Measurements from ENCODE around the gene NCKAP5L. TPM values are rescaled to one million over a fixed set of nuclear protein-coding genes. Genes with fewer than 3 reads are reported as not detected.

NCKAP5L gene
- total RNA-seq, 3 donors from 2014 or later (not counting 1 experiment from before 2014, with no cell fraction given): 16.7 to 19.3 (median 16.8) TPM

GRCh38 chr12:49798934-49799333 is 29.3 kb downstream of the NCKAP5L start:
- Histone ChIP-seq H3K27ac (ENCODE audit: low read length) (no peak overlapping the region), H3K4me1 (ENCODE audit: control insufficient read depth, insufficient read depth, low read length) (no peaks in the 10 kb centered on the region), H3K4me3 (ENCODE audit: low read length) (no peak overlapping the region), H3K9me3 (ENCODE audit: control insufficient read depth, insufficient read depth, low read length) (no peaks in the 10 kb centered on the region), H3K27me3 (ENCODE audit: control insufficient read depth, insufficient read depth, low read length) (no peaks in the 10 kb centered on the region), H3K36me3 (ENCODE audit: control insufficient read depth, insufficient read depth, low read length) (peaks cover 30% of the 10 kb centered on the region)
- Mint-ChIP-seq H3K4me1 (no peaks in the 10 kb centered on the region), H3K27ac (no peak overlapping the region), H3K27me3 (ENCODE audit: low read depth in 2 of 2) (no peaks in the 10 kb centered on the region), H3K4me3 (no peak overlapping the region), H3K9me3 (no peaks in the 10 kb centered on the region), H3K36me3 (no peaks in the 10 kb centered on the region)
- DNase-seq: no peak
- 64% methylated on average over 2 of the region's 2 CpGs for WGBS (ENCODE audit: insufficient coverage)
- TF ChIP-seq, protein P1, sequence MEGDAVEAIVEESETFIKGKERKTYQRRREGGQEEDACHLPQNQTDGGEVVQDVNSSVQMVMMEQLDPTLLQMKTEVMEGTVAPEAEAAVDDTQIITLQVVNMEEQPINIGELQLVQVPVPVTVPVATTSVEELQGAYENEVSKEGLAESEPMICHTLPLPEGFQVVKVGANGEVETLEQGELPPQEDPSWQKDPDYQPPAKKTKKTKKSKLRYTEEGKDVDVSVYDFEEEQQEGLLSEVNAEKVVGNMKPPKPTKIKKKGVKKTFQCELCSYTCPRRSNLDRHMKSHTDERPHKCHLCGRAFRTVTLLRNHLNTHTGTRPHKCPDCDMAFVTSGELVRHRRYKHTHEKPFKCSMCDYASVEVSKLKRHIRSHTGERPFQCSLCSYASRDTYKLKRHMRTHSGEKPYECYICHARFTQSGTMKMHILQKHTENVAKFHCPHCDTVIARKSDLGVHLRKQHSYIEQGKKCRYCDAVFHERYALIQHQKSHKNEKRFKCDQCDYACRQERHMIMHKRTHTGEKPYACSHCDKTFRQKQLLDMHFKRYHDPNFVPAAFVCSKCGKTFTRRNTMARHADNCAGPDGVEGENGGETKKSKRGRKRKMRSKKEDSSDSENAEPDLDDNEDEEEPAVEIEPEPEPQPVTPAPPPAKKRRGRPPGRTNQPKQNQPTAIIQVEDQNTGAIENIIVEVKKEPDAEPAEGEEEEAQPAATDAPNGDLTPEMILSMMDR (IDR thresholded peaks at IDR 0.05): no peak
- no peak for ATAC-seq
- intact Hi-C loops (cut with micrococcal nuclease): no loop called here

GRCh38 chr12:49798248-49798647 is 30.0 kb downstream of the NCKAP5L start:
- DNase-seq (no peak), ATAC-seq (no peak)
- Histone ChIP-seq H3K9me3 (ENCODE audit: control insufficient read depth, insufficient read depth, low read length) (no peaks in the 10 kb centered on the region), H3K4me3 (ENCODE audit: low read length) (no peak overlapping the region), H3K4me1 (ENCODE audit: control insufficient read depth, insufficient read depth, low read length) (no peaks in the 10 kb centered on the region), H3K36me3 (ENCODE audit: control insufficient read depth, insufficient read depth, low read length) (peaks cover 26% of the 10 kb centered on the region), H3K27ac (ENCODE audit: low read length) (no peak overlapping the region), H3K27me3 (ENCODE audit: control insufficient read depth, insufficient read depth, low read length) (no peaks in the 10 kb centered on the region)
- no peaks in the 10 kb centered on the region for H3K9me3 Mint-ChIP-seq
- 88% methylated on average over 5 of the region's 7 CpGs for WGBS (ENCODE audit: insufficient coverage)
- no peak overlapping the region for H3K27ac Mint-ChIP-seq
- H3K4me1 Mint-ChIP-seq: no peaks in the 10 kb centered on the region
- H3K4me3 Mint-ChIP-seq: no peak overlapping the region
- TF ChIP-seq, protein P1 (IDR thresholded peaks at IDR 0.05): no peak
- H3K36me3 Mint-ChIP-seq: no peaks in the 10 kb centered on the region
- intact Hi-C loops (cut with micrococcal nuclease): no loop called here
- H3K27me3 Mint-ChIP-seq (ENCODE audit: low read depth in 2 of 2): no peaks in the 10 kb centered on the region

DNA sequence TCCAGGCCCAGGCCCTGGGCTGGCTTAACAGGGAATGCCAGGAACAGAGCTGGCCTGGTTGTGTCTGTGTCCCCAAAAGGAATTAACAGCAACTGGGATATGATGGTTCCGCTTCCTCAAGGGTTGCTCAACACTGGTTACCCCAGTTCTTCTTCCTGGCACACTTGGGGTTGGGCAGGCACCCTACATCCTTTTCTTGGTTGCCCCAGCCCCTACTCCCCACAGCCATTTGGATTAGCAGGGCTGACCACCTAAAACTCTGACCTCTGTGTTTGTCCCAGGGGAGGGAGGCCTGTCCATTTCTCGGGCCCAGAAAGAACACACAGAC is 30.8 kb downstream of the NCKAP5L start:
- Histone ChIP-seq H3K36me3 (ENCODE audit: control insufficient read depth, insufficient read depth, low read length) (peaks cover 22% of the 10 kb centered on the region), H3K27me3 (ENCODE audit: control insufficient read depth, insufficient read depth, low read length) (no peaks in the 10 kb centered on the region), H3K4me3 (ENCODE audit: low read length) (no peak overlapping the region), H3K27ac (ENCODE audit: low read length) (no peak overlapping the region), H3K9me3 (ENCODE audit: control insufficient read depth, insufficient read depth, low read length) (no peaks in the 10 kb centered on the region), H3K4me1 (ENCODE audit: control insufficient read depth, insufficient read depth, low read length) (no peaks in the 10 kb centered on the region)
- no peaks in the 10 kb centered on the region for H3K4me1 Mint-ChIP-seq
- intact Hi-C loops (cut with micrococcal nuclease): no loop called here
- no peaks in the 10 kb centered on the region for H3K27me3 Mint-ChIP-seq (ENCODE audit: low read depth in 2 of 2)
- no peak overlapping the region for H3K27ac Mint-ChIP-seq
- whole genome bisulfite sequencing (ENCODE audit: insufficient coverage): 94% methylated on average over 2 of the region's 2 CpGs
- TF ChIP-seq, protein P1 (IDR thresholded peaks at IDR 0.05): no peak
- ATAC-seq: no peak
- no peaks in the 10 kb centered on the region for H3K9me3 Mint-ChIP-seq
- no peak for DNase-seq
- H3K4me3 Mint-ChIP-seq: no peak overlapping the region
- no peaks in the 10 kb centered on the region for H3K36me3 Mint-ChIP-seq

GRCh38 chr12:49796606-49797448 is 31.4 kb downstream of the NCKAP5L start:
- Mint-ChIP-seq H3K9me3 (no peaks in the 10 kb centered on the region), H3K36me3 (no peaks in the 10 kb centered on the region), H3K27me3 (ENCODE audit: low read depth in 2 of 2) (no peaks in the 10 kb centered on the region), H3K4me3 (no peak overlapping the region), H3K27ac (no peak overlapping the region), H3K4me1 (no peaks in the 10 kb centered on the region)
- Histone ChIP-seq H3K4me3 (ENCODE audit: low read length) (no peak overlapping the region), H3K27me3 (ENCODE audit: control insufficient read depth, insufficient read depth, low read length) (no peaks in the 10 kb centered on the region), H3K9me3 (ENCODE audit: control insufficient read depth, insufficient read depth, low read length) (no peaks in the 10 kb centered on the region), H3K36me3 (ENCODE audit: control insufficient read depth, insufficient read depth, low read length) (peaks cover 20% of the 10 kb centered on the region), H3K27ac (ENCODE audit: low read length) (no peak overlapping the region), H3K4me1 (ENCODE audit: control insufficient read depth, insufficient read depth, low read length) (no peaks in the 10 kb centered on the region)
- TF ChIP-seq, protein P1 (IDR thresholded peaks at IDR 0.05): no peak
- WGBS (ENCODE audit: insufficient coverage): 91% methylated on average over 17 of the region's 17 CpGs
- ATAC-seq (no peak), DNase-seq (no peak)
- intact Hi-C loops (cut with micrococcal nuclease): no loop called here
